Pulmonary artery endothelial cell (primary cell): Measurements from ENCODE around the gene CDH13. TPM values are rescaled to one million over a fixed set of nuclear protein-coding genes. Genes with fewer than 3 reads are reported as not detected.

ENCODE experiments used
- DNase-seq: peaks from one replicate; pipeline ENCODE4 v3.0.0-alpha.2; 2011; ENCODE audit warnings: low read depth, low spot score
- total RNA-seq: library from RNA; depleted of rRNA; stranded (reverse); fragments of >200 nt; gene quantifications from 2 replicates; pipeline ENCODE4 v1.2.3, GENCODE V29; 2014

The CDH13 gene
- total RNA-seq, 1 donor from 2014 or later: 62.3 TPM

DNA sequence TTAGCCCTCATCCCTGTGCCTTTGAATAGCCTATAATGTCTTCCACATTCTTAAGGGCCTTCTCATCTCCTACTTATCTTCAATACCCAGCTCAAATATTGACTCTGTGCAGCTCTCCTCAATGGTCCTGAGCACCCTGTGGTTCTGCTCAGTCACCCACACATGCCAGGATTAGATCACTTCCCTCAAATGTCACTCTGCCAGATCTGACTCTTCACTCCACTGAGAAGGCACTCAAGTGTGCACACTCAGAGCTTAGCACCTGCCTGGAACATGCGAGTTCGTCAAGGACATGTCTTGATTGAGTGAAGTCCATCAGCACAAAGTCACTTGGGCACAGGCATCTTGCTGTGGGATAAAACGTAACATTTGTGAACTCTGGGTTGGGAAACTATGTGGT, 404.8 kb downstream of the CDH13 start:
- no peak for DNase-seq

DNA sequence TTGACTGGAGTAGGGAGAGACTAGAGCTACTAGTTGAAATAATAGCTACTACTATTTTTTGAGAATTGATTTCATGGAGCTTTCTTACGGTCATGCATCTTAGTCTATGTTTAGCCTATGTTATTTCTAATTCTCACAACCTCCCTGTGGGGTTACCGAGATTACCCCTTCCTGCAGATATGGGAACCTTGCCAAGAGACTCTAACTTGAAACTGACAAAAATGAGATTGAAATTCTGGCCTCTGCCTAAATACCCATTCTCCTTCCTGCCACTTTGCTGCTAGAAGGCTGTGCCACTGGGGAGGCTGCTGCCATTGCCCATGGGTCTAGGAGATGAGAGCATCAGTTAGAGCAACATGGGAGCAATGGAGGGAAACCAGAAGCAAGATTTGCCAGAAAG, 410.3 kb downstream of the CDH13 start:
- DNase-seq: no peak

DNA sequence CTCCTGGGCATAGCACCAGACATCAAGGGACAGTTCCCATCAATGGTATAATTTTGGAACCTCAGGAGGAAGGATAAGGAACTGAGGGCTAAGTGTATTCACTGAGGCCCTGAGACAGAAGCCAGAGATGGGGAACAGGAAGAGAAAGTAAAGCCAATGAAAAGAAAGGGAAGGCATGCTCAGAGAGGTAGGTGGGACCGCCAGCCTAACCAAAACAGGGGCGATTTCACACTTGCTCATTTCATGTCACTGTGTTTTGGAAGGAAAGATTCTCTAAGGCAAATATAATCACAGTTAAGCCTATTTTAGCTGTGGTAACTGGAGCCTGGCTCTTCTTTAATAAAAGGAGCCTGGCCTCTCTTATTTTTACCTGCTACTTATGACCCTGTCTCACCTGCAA, 411.1 kb downstream of the CDH13 start:
- no peak for DNase-seq

DNA sequence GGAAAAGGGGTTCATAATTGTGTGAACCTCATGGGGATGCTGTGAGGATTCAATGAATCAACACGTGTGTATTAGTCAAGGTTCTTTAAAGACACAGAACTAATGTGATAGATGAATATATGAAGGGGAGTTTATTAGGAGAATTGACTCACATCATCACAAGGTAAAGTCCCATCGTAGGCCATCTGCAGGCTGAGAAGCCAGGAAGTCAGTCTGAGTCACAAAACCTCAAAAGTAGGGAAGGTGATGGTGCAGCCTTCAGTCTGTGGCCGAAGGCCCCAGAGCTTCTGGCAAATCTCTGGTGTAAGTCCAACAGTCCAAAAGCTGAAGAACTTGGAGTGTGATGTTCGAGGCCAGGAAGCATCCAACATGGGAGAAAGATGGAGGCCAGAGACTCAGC, 413.4 kb downstream of the CDH13 start:
- no peak for DNase-seq

DNA sequence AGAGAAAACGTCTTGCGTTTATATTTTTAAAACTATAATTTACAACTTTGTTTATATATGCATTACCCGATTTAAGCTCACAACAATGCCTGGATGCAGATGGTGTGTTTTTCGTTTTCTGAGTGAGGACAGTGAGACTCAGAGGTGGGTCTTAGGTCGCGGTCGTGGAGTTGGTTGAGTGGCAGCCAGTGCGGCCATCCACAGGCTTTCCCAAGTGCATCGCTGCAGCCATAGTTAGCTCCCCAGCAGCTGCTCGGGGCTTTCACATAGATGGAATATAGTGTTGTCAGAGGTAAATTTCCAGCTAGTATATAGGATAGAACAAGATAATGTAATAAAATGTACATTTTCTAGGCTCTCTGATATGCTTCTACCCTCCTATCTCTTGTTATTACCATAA, 417.8 kb downstream of the CDH13 start:
- no peak for DNase-seq

DNA sequence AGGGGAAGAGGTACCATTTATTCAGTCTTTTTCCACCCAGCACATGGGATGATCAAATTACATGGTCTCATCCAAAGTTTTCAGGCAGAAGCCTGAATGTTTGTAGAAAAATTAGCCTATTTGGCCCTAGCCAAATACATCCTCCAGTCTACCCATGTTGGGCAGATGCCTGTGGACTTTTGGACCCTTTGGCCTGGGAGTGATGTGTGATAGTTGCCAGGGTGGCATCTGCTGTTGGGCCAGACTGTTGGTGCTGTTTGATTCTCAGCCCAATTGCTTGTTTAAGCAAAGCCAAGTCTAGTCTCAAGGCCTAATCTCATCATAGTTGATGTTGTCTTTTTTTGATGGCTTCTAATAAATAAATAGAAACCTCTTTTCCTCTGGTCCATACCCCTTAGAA, 419.0 kb downstream of the CDH13 start:
- DNase-seq: no peak

DNA sequence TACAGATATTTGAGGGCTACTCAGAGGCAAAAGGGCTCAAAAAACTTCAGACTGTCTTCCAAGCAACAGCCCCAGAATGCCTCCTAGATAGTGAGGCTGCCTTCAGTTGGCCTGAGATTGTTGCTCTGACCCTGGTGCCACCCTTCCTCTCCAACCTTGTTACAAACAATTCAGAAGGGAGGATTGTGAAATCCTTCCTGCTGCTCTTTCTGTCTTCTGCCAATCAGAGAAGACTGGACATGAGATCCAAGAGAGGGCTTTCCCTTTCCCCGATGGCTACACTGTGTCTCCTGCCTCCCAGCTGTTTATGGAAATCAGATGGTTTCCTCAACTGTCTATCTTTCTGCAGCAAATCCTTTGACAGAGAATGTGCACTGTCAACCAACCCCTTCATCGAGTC, 419.9 kb downstream of the CDH13 start:
- no peak for DNase-seq

DNA sequence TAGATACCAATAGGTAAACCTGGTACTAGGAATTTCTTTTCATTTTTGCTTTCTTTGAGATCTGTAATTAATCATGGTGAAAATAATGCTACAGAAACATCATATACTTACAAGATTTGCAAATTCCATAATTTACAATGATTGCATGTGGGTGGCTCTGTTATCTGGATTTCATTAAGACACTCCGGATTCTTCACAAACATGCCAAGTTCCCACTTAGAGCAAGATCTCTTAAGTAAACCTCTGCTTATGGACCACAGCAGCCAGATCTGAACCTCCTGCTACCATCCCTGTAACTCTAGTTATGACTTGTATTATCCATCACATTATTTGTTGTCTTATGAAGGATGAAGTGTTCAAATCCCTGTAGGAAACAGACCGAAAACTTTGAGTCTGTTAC, 424.7 kb downstream of the CDH13 start:
- no peak for DNase-seq

DNA sequence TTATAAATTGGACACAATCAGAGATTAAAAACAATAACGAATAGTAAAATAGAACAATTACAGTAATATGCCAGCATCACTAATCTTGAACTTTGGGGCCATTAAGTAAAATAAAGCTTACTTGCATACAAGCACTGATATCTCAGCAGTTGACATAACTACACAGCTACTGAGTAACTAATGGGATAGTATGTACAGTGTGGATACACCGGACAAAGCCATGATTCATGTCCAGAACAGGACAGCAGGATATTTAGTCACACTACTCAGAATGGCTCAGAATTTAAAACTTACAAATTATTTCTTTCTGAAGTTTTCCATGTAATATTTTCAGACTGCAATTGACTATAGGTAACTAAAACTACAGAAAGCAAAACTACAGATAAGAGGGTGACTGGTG, 427.5 kb downstream of the CDH13 start:
- no peak for DNase-seq

DNA sequence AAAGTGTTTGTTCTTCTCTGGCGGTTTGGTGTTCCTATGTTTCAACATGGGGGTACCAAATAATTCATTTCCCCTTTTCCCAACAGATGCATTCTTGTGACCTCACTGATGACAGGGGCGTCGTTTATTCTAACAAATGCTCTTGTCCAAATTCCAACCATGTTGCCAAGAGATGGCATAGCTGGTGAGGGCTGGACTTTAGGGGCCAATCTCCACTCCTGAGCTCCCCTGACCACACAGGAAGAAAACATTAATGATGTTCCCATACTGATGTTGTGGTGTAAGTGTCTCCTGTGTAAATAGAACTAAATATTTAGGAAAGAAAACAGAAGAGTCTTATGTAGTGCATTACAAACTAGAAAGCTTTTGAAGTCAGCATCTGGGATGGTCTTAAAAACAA, 431.6 kb downstream of the CDH13 start:
- no peak for DNase-seq

DNA sequence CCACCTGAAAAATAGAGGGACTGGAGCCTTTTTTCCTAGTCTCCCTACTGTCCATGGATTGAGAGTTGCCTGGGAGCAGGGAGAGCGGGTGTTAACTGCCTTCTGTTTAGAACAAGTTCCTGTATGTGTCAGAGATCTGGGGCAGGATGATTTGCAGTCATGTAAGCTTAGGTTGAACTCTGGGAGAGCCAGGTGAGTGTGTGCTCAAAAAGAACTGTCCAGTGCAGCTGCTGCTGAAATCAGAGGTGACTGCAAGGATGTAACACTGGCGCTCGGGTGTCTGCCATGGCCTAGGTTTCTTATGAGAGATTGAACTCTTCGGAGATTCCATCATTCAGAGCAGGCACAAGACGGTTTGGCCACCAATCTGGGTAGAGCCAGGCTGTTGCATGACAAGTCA, 432.5 kb downstream of the CDH13 start:
- DNase-seq: no peak

DNA sequence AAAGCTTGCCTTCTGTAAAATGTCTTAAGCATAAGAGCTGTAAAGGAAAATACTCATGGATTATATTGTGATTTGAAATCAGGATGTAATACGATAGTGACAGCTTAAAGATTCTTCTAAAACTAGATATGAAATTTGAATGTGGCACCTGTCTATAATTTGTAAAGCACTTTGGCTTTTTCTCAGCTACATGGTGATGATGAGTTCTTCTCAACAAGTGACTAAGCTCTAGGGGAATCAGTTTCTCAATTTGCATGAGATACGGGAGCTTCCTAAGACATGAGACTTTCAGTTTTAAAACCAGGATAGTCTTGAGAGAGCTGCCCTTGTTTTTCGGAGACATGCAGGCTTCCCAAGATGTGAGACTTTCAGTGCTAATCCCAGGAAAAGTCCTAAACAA, 439.2 kb downstream of the CDH13 start:
- DNase-seq: no peak

DNA sequence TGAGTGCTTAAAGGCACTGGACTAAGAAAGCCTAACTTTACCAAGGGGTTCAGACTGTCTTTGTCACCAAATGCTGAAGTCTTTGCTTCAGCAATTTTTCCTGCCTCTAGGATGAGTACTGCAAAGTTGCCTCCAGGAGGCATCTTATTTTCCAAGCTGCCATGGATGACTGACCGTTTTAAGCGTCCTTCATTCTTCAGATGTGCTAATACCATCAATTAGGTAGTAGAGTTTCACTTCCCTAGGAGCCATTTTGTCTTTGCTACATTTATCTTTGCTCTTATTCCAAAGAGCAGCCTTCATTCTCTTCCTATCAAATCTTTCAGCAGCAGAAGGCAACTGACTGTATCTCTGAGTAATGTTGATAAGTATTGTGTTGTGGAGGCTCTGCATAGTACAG, 440.1 kb downstream of the CDH13 start:
- no peak for DNase-seq

DNA sequence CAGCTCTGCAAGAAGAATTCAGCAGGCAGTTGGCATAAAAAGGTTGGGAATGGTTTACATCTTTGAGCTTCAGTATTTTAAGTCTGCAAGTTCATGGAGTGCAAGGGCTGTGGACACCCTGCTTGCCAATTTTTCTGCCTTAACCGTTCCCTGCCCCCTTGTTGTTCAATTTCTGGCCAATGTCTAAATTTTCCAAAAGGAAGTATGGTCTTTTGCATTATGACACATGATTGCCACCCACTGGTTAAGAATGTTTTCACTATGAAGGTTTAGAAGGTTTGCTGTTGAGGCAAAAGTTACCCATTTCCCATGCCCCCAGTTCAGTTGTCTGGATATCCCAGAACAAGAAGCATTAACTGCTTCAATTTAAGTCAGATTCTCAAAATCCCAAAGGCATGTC, 441.9 kb downstream of the CDH13 start:
- DNase-seq: peak; percentile 27

DNA sequence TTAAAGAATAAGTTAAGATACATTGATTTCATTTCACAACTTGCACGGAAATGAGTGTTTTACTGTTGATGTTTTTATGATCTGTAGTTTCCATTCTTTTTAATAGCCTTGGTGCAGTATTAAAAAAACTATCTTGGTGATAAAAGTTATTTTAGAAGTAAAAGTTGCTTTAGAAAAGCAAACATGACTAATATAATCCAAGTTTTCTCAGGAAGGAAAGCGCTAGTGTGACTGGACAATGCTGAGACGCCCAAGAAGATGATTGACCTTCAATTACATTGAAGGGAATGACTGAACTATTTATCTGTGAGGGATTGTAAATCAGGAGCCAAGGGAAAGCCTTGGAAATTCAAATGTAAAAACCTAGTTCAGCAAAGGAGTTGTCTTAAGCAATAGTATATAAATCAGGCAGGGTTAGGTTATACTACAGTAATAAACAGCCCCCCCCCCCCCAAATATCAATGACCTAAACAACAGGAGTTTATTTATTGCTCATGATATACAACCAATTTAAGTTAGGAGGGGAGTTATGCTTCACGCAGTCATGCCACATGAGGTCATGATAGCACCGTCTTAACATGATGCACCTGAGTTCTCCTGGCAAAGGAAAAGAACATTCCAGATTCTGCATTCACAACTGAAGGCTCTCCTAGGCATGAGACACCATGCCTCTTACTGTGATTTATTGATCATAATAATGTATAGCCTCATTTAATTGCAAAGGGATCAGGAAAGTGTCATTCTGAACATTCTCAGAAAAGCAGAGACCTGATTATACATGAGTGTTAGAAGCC, 443.8 kb downstream of the CDH13 start:
- no peak for DNase-seq

DNA sequence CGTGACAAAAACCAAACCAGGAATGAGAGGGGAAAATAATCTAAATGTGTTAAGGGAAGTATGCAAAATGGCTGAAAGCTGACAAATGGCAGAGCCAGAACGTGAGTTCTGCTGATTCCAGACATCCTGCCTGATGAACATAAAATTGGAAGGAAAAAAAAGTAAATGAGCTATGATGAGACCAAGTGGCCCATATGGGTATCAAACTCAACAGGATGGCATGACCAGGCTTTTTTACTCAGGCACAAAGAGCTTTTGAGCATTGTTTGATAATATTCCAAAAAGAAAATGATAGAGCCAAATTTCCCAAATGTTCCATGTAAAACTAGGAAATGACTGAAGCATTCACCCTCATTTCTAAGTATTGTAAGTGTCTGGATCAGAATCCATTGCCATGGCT, 449.2 kb downstream of the CDH13 start:
- no peak for DNase-seq

DNA sequence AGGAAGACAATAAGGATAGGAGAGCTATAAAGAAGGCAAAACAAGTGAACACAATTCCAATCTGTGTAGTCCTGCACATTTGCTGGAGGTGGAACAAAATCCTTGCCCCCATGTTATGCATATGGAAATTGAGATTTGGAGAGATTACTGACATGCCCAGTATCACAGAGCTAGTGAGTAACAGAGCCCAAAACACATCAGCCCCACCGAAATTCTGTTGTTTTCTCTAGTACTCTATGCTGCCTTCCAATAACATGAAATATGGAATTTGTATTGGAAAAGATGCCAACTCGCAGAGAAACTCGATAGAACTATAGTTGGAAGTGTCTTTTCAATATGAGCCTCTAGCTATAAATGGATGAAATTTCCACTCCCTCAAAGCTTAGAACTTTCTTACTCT, 456.6 kb downstream of the CDH13 start:
- DNase-seq: no peak

DNA sequence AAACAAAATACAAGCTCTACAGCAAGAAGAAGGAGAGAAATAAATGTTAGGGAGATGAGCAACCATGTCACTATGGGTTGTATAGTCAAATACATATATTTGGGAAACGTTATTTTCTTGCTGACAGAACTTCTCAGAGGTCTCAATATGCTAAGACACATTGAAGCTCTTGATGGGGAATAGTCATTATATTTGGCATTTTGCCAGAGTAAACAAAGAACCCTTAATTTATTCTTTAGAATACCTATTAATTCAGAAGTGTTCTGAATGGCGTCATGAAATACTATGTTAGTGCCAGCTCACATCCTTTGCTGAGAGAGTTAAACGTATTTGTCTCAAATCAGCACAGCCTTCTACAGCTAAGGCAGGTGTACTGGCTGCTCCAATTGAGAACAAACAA, 458.9 kb downstream of the CDH13 start:
- no peak for DNase-seq

DNA sequence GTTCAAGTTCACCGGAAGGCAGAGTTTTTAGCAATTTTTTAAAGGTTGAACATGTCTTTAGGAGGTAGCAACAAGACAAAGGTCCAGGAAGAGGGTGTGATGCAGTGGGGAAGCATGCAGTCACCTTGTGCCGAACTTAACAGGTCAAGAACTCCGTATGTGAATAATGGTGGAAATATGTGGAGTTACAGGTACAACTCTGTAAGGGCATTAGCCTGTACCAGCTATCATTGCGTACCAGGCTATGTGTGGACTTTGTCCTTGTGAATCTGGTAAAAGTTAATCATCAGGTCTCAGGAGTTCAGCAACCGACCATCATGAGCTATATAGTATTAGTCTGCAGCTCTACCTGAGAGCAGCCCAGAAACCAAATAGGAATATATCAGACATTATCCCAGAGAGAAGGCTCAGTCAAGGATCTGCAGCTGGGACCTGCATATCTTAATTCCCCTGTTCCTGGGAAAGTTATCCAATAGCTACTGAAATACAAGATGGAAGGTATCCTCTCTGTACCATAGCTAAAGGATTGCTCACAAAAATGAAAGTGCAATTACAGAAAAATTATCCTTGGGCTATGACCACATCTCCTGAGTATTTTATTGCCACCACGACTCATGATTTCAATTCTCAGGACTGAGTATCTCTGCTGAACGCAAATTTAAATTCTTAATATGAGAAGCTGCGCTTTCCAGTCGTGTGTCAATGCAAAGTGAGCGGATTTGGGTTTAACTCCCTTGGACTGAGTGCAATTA, 469.3 kb downstream of the CDH13 start:
- no peak for DNase-seq

DNA sequence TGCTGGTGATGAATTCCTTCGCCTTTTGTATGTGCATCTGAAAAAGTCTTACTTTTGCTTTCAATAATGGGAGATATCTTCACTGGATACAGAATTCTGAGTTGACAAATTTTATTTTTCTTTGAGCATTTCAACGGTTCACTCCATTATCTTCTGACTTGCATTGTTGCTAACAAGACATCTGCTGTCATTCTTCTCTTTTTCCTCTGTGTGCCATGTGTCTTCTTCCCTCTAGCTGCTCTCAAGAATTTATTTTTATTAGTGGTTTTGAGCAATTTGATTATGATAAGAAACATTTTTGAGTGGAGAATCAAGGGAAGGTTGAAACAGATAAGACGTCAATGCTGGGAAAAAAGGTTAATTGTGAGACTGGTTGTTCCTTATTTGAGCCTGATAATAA, 471.8 kb downstream of the CDH13 start:
- DNase-seq: no peak

DNA sequence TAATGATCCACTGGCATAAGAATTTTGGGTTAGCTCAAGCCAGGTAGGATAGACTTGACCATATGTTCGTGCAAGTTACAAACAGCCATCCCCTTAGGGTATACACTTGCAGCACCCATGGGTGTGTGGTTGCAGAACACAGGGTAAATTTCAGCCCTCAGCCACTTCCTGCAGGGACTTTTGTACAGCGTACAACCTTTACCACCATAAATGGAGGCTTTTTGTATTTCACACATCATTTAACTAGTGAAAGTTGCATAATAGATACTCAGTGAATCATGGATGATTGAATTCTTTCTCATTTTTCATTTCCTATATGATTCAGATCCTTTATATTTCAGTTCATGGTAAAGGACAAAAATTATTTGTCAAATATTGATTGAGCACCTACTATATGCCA, 473.9 kb downstream of the CDH13 start:
- no peak for DNase-seq

DNA sequence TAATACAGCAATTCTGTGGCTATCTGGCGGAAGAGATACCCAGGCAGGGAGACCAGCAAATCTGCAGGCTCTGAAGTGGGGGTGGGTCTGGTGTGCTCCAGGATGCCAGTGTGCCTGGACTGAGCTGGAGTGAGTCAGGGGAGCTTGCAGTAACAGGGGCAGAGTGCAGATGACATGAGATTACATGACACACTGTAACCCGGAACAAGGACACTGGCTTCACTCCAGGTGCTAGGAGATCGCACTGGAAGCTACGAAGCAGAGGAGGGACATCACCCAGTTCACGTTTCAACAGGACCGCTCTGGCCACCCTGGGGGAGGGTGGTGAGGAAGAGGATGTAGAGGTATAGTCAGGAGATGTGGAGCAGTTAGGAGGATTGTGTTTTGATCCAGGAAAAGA, 475.6 kb downstream of the CDH13 start:
- DNase-seq: no peak
